Bronchus fibroblast of lung (primary cell): ENCODE measurements around the gene DST. TPM values are rescaled to one million over a fixed set of nuclear protein-coding genes. Genes with fewer than 3 reads are reported as not detected.

Experiments
- total RNA-seq: library from RNA; depleted of rRNA; stranded (reverse); fragments of >200 nt; gene quantifications from 2 replicates; pipeline ENCODE4 v1.2.3, GENCODE V29; 2015

Gene DST
- 63.4 and 63.9 TPM in 2 replicates for total RNA-seq

DNA sequence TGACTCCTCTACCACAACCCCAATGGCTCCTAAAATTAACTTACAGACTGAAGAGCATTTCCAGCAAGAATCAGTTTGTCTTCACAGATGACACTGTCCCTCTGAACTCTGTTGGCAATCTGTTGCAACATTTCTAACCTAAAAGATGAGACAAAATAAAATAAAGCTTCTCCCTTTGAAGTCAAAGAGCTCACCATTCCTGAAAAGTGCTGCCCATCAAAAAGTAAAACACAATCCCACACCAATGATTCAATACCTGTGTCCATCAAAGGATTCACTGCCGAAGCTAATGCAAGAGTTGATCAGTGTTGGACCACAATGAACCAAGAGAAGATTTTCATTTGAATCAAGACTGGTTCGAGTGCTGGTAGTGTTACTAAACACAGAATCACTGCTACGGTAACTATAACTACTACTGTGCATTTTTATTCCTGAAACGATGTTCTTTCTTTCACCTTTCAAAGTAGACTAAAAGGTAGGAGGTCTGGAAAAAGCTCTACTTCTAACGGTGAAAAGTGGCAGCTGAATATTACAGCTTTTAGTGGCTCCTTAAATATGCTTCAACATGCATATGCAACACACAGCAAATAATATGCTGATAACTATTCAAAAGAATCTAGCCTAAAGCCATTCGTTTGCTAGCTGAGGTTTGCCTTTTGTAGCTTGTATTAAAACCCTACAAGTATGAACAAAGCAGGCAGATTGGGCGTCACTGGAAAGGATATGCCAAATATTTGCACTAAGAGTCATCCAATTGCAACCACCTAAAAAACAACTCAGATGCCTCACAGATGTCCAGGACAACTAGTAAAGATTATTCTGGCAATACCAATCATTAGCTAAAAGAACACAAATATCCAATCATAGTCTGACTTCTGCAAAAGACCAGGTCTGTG is at the start of gene DST:
Gene DST (minus strand): TSS at position 524 of the 896 bp plus-strand sequence.

